Measurements from ENCODE around the gene MAST3.

DNA sequence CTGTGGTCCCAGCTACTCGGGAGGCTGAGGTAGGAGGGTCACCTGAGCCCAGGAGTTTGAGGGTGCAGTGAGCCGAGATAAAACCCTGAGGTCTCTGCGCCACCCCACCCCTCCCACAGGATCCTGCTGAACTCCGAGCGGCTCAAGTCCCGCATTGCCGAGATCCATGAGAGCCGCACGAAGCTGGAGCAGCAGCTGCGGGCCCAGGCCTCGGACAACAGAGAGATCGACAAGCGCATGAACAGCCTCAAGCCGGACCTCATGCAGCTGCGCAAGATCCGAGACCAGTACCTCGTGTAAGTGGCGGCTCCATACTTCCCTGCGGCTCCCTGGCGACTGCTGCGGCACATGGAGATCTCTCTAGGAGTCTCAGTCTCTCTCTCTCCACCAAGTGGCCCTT, 69.4 kb downstream of the MAST3 start:
- TF ChIP-seq TAF1 (conservative IDR thresholded peaks at IDR 0.05) (no peak), RAD21 (IDR thresholded peaks at IDR 0.05) (no peak), HNF4A (conservative IDR thresholded peaks at IDR 0.05) (no peak), EGR1 (IDR thresholded peaks at IDR 0.05; ENCODE audit: low read depth in 2 of 2) (no peak)
- TF ChIP-seq, protein P1, sequence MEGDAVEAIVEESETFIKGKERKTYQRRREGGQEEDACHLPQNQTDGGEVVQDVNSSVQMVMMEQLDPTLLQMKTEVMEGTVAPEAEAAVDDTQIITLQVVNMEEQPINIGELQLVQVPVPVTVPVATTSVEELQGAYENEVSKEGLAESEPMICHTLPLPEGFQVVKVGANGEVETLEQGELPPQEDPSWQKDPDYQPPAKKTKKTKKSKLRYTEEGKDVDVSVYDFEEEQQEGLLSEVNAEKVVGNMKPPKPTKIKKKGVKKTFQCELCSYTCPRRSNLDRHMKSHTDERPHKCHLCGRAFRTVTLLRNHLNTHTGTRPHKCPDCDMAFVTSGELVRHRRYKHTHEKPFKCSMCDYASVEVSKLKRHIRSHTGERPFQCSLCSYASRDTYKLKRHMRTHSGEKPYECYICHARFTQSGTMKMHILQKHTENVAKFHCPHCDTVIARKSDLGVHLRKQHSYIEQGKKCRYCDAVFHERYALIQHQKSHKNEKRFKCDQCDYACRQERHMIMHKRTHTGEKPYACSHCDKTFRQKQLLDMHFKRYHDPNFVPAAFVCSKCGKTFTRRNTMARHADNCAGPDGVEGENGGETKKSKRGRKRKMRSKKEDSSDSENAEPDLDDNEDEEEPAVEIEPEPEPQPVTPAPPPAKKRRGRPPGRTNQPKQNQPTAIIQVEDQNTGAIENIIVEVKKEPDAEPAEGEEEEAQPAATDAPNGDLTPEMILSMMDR (IDR thresholded peaks at IDR 0.05; ENCODE audit: low read depth, low read length, missing input control), result no peak
- TF ChIP-seq, protein P2, sequence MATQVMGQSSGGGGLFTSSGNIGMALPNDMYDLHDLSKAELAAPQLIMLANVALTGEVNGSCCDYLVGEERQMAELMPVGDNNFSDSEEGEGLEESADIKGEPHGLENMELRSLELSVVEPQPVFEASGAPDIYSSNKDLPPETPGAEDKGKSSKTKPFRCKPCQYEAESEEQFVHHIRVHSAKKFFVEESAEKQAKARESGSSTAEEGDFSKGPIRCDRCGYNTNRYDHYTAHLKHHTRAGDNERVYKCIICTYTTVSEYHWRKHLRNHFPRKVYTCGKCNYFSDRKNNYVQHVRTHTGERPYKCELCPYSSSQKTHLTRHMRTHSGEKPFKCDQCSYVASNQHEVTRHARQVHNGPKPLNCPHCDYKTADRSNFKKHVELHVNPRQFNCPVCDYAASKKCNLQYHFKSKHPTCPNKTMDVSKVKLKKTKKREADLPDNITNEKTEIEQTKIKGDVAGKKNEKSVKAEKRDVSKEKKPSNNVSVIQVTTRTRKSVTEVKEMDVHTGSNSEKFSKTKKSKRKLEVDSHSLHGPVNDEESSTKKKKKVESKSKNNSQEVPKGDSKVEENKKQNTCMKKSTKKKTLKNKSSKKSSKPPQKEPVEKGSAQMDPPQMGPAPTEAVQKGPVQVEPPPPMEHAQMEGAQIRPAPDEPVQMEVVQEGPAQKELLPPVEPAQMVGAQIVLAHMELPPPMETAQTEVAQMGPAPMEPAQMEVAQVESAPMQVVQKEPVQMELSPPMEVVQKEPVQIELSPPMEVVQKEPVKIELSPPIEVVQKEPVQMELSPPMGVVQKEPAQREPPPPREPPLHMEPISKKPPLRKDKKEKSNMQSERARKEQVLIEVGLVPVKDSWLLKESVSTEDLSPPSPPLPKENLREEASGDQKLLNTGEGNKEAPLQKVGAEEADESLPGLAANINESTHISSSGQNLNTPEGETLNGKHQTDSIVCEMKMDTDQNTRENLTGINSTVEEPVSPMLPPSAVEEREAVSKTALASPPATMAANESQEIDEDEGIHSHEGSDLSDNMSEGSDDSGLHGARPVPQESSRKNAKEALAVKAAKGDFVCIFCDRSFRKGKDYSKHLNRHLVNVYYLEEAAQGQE (IDR thresholded peaks at IDR 0.05), result no peak

Measured in liver (tissue), 3 donors.